Measurements from ENCODE around the gene TRIO.

- TF ChIP-seq CTCF (IDR thresholded peaks at IDR 0.05; ENCODE audit: low read length) = no peak
- TF ChIP-seq EZH2 (optimal IDR thresholded peaks at IDR 0.05; ENCODE audit: low read depth, low read length) = no peak
- TF ChIP-seq EZH2phosphoT487 (IDR thresholded peaks at IDR 0.05; ENCODE audit: low read length) = no peak
Measured at GRCh38 chr5:14486996-14487896, 344.1 kb downstream of the TRIO start.
